Fibroblast of lung (primary cell): ENCODE measurements around the gene CEP43. TPM values are rescaled to one million over a fixed set of nuclear protein-coding genes. Genes with fewer than 3 reads are reported as not detected.

ENCODE experiments used
- DNase-seq, 2 donors: peaks; one replicate each; pipeline versions ENCODE4 v3.0.0 to v3.0.0-alpha.2; 2010; ENCODE audit warnings: low read depth in 2 of 2
- H2AFZ ChIP-seq: 2 replicates; pipeline ENCODE4 v1.5.1; 2012; ENCODE audit warnings: low read length, control low read depth, inconsistent platforms
- H3K27ac ChIP-seq: 2 replicates; pipeline ENCODE4 v1.5.1; 2011; ENCODE audit warnings: low read length, control low read depth; ENCODE audit not compliant: insufficient read depth
- H3K27me3 ChIP-seq: 2 replicates; pipeline ENCODE4 v1.5.1; 2011; ENCODE audit warnings: mild to moderate bottlenecking, low read length; ENCODE audit not compliant: control insufficient read depth, insufficient read depth
- H3K36me3 ChIP-seq: 2 replicates; pipeline ENCODE4 v1.5.1; 2011; ENCODE audit warnings: low read length; ENCODE audit not compliant: control insufficient read depth, insufficient read depth
- H3K4me1 ChIP-seq: 2 replicates; pipeline ENCODE4 v1.5.1; 2011; ENCODE audit warnings: low read length; ENCODE audit not compliant: control insufficient read depth, insufficient read depth; ENCODE audit errors: extremely low read depth
- H3K4me2 ChIP-seq: 2 replicates; pipeline ENCODE4 v1.5.1; 2011; ENCODE audit warnings: low read length, control low read depth; ENCODE audit not compliant: insufficient read depth; ENCODE audit errors: extremely low read depth
- H3K4me3 ChIP-seq, 4 experiments: fragments of 200-600 bp in 1 of 4; sonication (generic) in 1 of 4; replicated peaks in 1 of 4; 2 replicates each; pipeline ENCODE4 v1.5.1; 2011 to 2016; ENCODE audit warnings: low read length in 4 of 4, low read depth in 3 of 4, mild to moderate bottlenecking in 3 of 4, control low read depth in 2 of 4, inconsistent platforms in 1 of 4, mixed read lengths in 1 of 4; ENCODE audit not compliant: insufficient read depth in 1 of 4; ENCODE audit errors: control extremely low read depth in 1 of 4
- H3K79me2 ChIP-seq: 2 replicates; pipeline ENCODE4 v1.5.1; 2012; ENCODE audit warnings: mild to moderate bottlenecking, low read length, inconsistent platforms; ENCODE audit not compliant: control insufficient read depth, insufficient read depth
- H3K9ac ChIP-seq: 2 replicates; pipeline ENCODE4 v1.5.1; 2011; ENCODE audit warnings: mild to moderate bottlenecking, low read length, control low read depth; ENCODE audit not compliant: insufficient read depth
- H3K9me3 ChIP-seq: 2 replicates; pipeline ENCODE4 v1.5.1; 2012; ENCODE audit warnings: low read depth, low read length; ENCODE audit not compliant: control insufficient read depth, insufficient read depth
- H4K20me1 ChIP-seq: 2 replicates; pipeline ENCODE4 v1.5.1; 2011; ENCODE audit warnings: low read length; ENCODE audit not compliant: control insufficient read depth, insufficient read depth; ENCODE audit errors: extremely low read depth
- CTCF ChIP-seq, 2 donors: IDR thresholded peaks in 1 of 2; conservative IDR thresholded peaks in 1 of 2; 1 replicate in 1 of 2; 2 replicates in 1 of 2; pipeline ENCODE4 v1.5.1; 2011 to 2012; ENCODE audit warnings: low read length in 2 of 2, control low read depth in 1 of 2, inconsistent platforms in 1 of 2, low read depth in 1 of 2, mild to moderate bottlenecking in 1 of 2
- EZH2 ChIP-seq: IDR thresholded peaks from 2 replicates; pipeline ENCODE4 v1.5.1; 2012; ENCODE audit warnings: low read length, control low read depth, mild to moderate bottlenecking; ENCODE audit errors: missing control alignments
- polyA plus RNA-seq, 2 donors: library from polyadenylated mRNA; depleted of rRNA in 1 of 2; stranded (reverse) in 1 of 2; unstranded in 1 of 2; fragments of >200 nt; gene quantifications; 2 replicates each; pipeline ENCODE4 v1.2.1, GENCODE V29; 2011 to 2012; ENCODE audit warnings: missing spikeins in 1 of 2
- total RNA-seq: library from RNA; depleted of rRNA; stranded (reverse); fragments of >200 nt; gene quantifications from 2 replicates; pipeline ENCODE4 v1.2.1, GENCODE V29; 2014

Gene CEP43
- total and polyA plus RNA-seq, 2 donors (not counting 1 experiment from before 2014, with no cell fraction given): 11.2 to 18.0 TPM

GRCh38 chr6:167031082-167031709, 32.0 kb downstream of the CEP43 start:
- peak in 1 of 2 donors; percentile 3 for DNase-seq
- Histone ChIP-seq H3K9me3 (no peaks in the 10 kb centered on the region), H3K27ac (no peak overlapping the region), H3K36me3 (peaks cover 11% of the 10 kb centered on the region), H4K20me1 (no peaks in the 10 kb centered on the region), H3K79me2 (no peaks in the 10 kb centered on the region), H3K4me2 (no peak overlapping the region), H2AFZ (no peak overlapping the region), H3K4me1 (no peaks in the 10 kb centered on the region), H3K4me3 (no peak overlapping the region), H3K27me3 (no peaks in the 10 kb centered on the region), H3K9ac (no peak overlapping the region)
- TF ChIP-seq EZH2 (no peak), CTCF (conservative IDR thresholded peaks at IDR 0.05 in 1 of 2, IDR thresholded peaks at IDR 0.05 in 1 of 2; ENCODE audit: low read depth in 1 of 2, low read length in 2 of 2) (no peak)

GRCh38 chr6:167034056-167034455, 34.9 kb downstream of the CEP43 start:
- Histone ChIP-seq H3K4me2 (no peak overlapping the region), H3K36me3 (peaks cover 8% of the 10 kb centered on the region), H3K4me1 (no peaks in the 10 kb centered on the region), H3K27me3 (no peaks in the 10 kb centered on the region), H3K79me2 (no peaks in the 10 kb centered on the region), H4K20me1 (no peaks in the 10 kb centered on the region), H3K9me3 (no peaks in the 10 kb centered on the region), H3K27ac (no peak overlapping the region), H3K9ac (no peak overlapping the region), H2AFZ (no peak overlapping the region), H3K4me3 (no peak overlapping the region)
- TF ChIP-seq EZH2 (no peak), CTCF (conservative IDR thresholded peaks at IDR 0.05 in 1 of 2, IDR thresholded peaks at IDR 0.05 in 1 of 2; ENCODE audit: low read depth in 1 of 2, low read length in 2 of 2) (no peak)
- no peak for DNase-seq

- TF ChIP-seq EZH2 (no peak), CTCF (conservative IDR thresholded peaks at IDR 0.05 in 1 of 2, IDR thresholded peaks at IDR 0.05 in 1 of 2; ENCODE audit: low read depth in 1 of 2, low read length in 2 of 2) (no peak)
- H3K36me3 ChIP-seq: peaks cover 6% of the 10 kb centered on the region
- no peaks in the 10 kb centered on the region for H3K27me3 ChIP-seq
- no peak overlapping the region for H3K4me3 ChIP-seq
- no peak overlapping the region for H3K9ac ChIP-seq
- no peak overlapping the region for H3K4me2 ChIP-seq
- H4K20me1 ChIP-seq: no peaks in the 10 kb centered on the region
- H3K4me1 ChIP-seq: no peaks in the 10 kb centered on the region
- no peaks in the 10 kb centered on the region for H3K9me3 ChIP-seq
- no peak for DNase-seq
- H3K79me2 ChIP-seq: no peaks in the 10 kb centered on the region
- no peak overlapping the region for H2AFZ ChIP-seq
- no peak overlapping the region for H3K27ac ChIP-seq
Observed at GRCh38 chr6:167037762-167038161, 38.6 kb downstream of the CEP43 start.
